Endothelial cell (in vitro differentiated cells): Measurements from ENCODE around the gene SPINDOC. TPM values are rescaled to one million over a fixed set of nuclear protein-coding genes. Genes with fewer than 3 reads are reported as not detected.

Source experiments
- DNase-seq: peaks from one replicate; pipeline ENCODE4 v3.0.0; 2021; ENCODE audit warnings: low spot score
- H3K27ac Mint-ChIP-seq: one replicate; pipeline ENCODE4 v1.8.0; 2021; ENCODE audit warnings: mixed read lengths, inconsistent platforms; ENCODE audit not compliant: unreplicated experiment
- H3K27me3 Mint-ChIP-seq: one replicate; pipeline ENCODE4 v1.8.0; 2021; ENCODE audit warnings: mild to moderate bottlenecking, moderate library complexity, mixed read lengths, inconsistent platforms; ENCODE audit not compliant: unreplicated experiment
- H3K36me3 Mint-ChIP-seq: one replicate; pipeline ENCODE4 v1.8.0; 2021; ENCODE audit warnings: mild to moderate bottlenecking, low read depth, mixed read lengths, inconsistent platforms; ENCODE audit not compliant: unreplicated experiment
- H3K4me1 Mint-ChIP-seq: one replicate; pipeline ENCODE4 v1.8.0; 2021; ENCODE audit warnings: mild to moderate bottlenecking, mixed read lengths, inconsistent platforms; ENCODE audit not compliant: unreplicated experiment
- H3K4me3 Mint-ChIP-seq: one replicate; pipeline ENCODE4 v1.8.0; 2021; ENCODE audit warnings: mild to moderate bottlenecking, mixed read lengths, inconsistent platforms; ENCODE audit not compliant: unreplicated experiment
- H3K9me3 Mint-ChIP-seq: one replicate; pipeline ENCODE4 v1.8.0; 2021; ENCODE audit warnings: mixed read lengths, inconsistent platforms; ENCODE audit not compliant: unreplicated experiment
- CTCF ChIP-seq: fragments of 200-600 bp; sonication (generic); IDR thresholded peaks from one replicate; pipeline ENCODE4 v1.5.0; 2021; ENCODE audit warnings: antibody characterized with exemption; ENCODE audit not compliant: unreplicated experiment
- total RNA-seq: library from RNA; stranded (reverse); fragmentation: NEBNext Ultra II Directional; extraction: Animal tissue kit (Norgen Biotek cat#: 25700); gene quantifications from one replicate; pipeline ENCODE4 v1.2.1, GENCODE V29; 2021; ENCODE audit not compliant: unreplicated experiment

The SPINDOC gene
- total RNA-seq, 1 donor from 2014 or later, result 55.3 TPM

- peak overlapping the region; percentile 92 for H3K4me3 Mint-ChIP-seq
- peaks cover 23% of the 10 kb centered on the region for H3K4me1 Mint-ChIP-seq
- peaks cover 6% of the 10 kb centered on the region for H3K27me3 Mint-ChIP-seq
- H3K36me3 Mint-ChIP-seq, result peaks cover 16% of the 10 kb centered on the region
- peak overlapping the region; percentile 36 for H3K27ac Mint-ChIP-seq
- TF ChIP-seq CTCF, result no peak
- DNase-seq, result no peak
- no peaks in the 10 kb centered on the region for H3K9me3 Mint-ChIP-seq
These were observed 1.1 kb downstream of the SPINDOC start for GRCh38 chr11:63814383-63814736.

- Mint-ChIP-seq H3K4me1 (peaks cover 23% of the 10 kb centered on the region), H3K4me3 (peak overlapping the region; percentile 10), H3K9me3 (no peaks in the 10 kb centered on the region), H3K27me3 (peaks cover 8% of the 10 kb centered on the region), H3K36me3 (peaks cover 22% of the 10 kb centered on the region), H3K27ac (no peak overlapping the region)
- no peak for TF ChIP-seq CTCF
- DNase-seq, result no peak
These were observed 2.9 kb downstream of the SPINDOC start for GRCh38 chr11:63816166-63816565.

- peak overlapping the region; percentile 74 for H3K4me3 Mint-ChIP-seq
- no peaks in the 10 kb centered on the region for H3K9me3 Mint-ChIP-seq
- DNase-seq, result no peak
- H3K4me1 Mint-ChIP-seq, result peaks cover 23% of the 10 kb centered on the region
- H3K27me3 Mint-ChIP-seq, result peaks cover 6% of the 10 kb centered on the region
- TF ChIP-seq CTCF, result no peak
- H3K36me3 Mint-ChIP-seq, result peaks cover 25% of the 10 kb centered on the region
- H3K27ac Mint-ChIP-seq, result peak overlapping the region; percentile 24
These were observed 3.5 kb downstream of the SPINDOC start for GRCh38 chr11:63816732-63817131.

- no peak for DNase-seq
- peaks cover 36% of the 10 kb centered on the region for H3K36me3 Mint-ChIP-seq
- no peak overlapping the region for H3K4me3 Mint-ChIP-seq
These were observed 4.7 kb downstream of the SPINDOC start for GRCh38 chr11:63817758-63818498.

More at GRCh38 chr11:63817758-63818498, 4.7 kb downstream of the SPINDOC start:
- peaks cover 23% of the 10 kb centered on the region for H3K4me1 Mint-ChIP-seq
- no peaks in the 10 kb centered on the region for H3K9me3 Mint-ChIP-seq
- no peak overlapping the region for H3K27ac Mint-ChIP-seq
- no peak for TF ChIP-seq CTCF
- H3K27me3 Mint-ChIP-seq, result peaks cover 6% of the 10 kb centered on the region
